ENCODE data around the gene ITGB1BP1.

- TF ChIP-seq CTCF (IDR thresholded peaks at IDR 0.05), result no peak
- no peak for TF ChIP-seq POLR2A (IDR thresholded peaks at IDR 0.05)
- TF ChIP-seq POLR2AphosphoS5 (IDR thresholded peaks at IDR 0.05), result no peak
These were observed 39.0 kb upstream of the ITGB1BP1 start for GRCh38 chr2:9462313-9462712.

Measured in sigmoid colon (tissue), 4 donors.